Left lung (tissue), 10 donors: Measurements from ENCODE around the gene SH3GL3. TPM values are rescaled to one million over a fixed set of nuclear protein-coding genes. Genes with fewer than 3 reads are reported as not detected.

ENCODE experiments used
- ATAC-seq: fragments of 200-7000 bp; cut with Tn5 transposase; one replicate; pipeline ENCODE4 v1.9.1; 2020; ENCODE audit warnings: moderate library complexity
- DNase-seq, 4 donors: peaks; one replicate each; pipeline ENCODE4 v3.0.0-alpha.2; 2013 to 2020
- H3K27ac ChIP-seq, 2 donors: fragments of 200-600 bp; sonication (generic) in 1 of 2; one replicate each; pipeline versions ENCODE4 v1.5.0 to v1.8.0; 2020 to 2021
- H3K27me3 ChIP-seq, 2 donors: fragments of 200-600 bp; sonication (generic) in 1 of 2; one replicate each; pipeline versions ENCODE4 v1.5.0 to v1.8.0; 2020 to 2021
- H3K36me3 ChIP-seq, 2 donors: fragments of 200-600 bp; sonication (generic) in 1 of 2; one replicate each; pipeline versions ENCODE4 v1.5.0 to v1.8.0; 2020 to 2021
- H3K4me1 ChIP-seq, 2 donors: fragments of 200-600 bp; one replicate each; pipeline ENCODE4 v1.8.0; 2021
- H3K4me3 ChIP-seq, 2 donors: fragments of 200-600 bp; sonication (generic) in 1 of 2; one replicate each; pipeline versions ENCODE4 v1.5.0 to v1.8.0; 2020 to 2021; ENCODE audit warnings: mild to moderate bottlenecking in 1 of 2
- H3K9me3 ChIP-seq, 2 donors: fragments of 200-600 bp; sonication (generic) in 1 of 2; one replicate each; pipeline versions ENCODE4 v1.5.0 to v1.8.0; 2020 to 2021
- intact Hi-C, 2 donors: fragments of 100-400 bp; cut with DNase I; formaldehyde crosslinking; loops; one replicate each; pipeline versions ENCODE4 v1.11.2 to v1.14.2; 2022
- polyA plus RNA-seq, 6 donors: library from polyadenylated mRNA; unstranded; fragments of 120-200 nt; gene quantifications; one replicate each; pipeline ENCODE4 v1.2.1, GENCODE V29; 2013; ENCODE audit not compliant: insufficient read length in 6 of 6
- total RNA-seq, 2 donors: library from RNA; stranded (reverse); fragmentation: NEBNext Ultra II Directional; extraction: Animal tissue kit (Norgen Biotek cat#: 25700); gene quantifications; one replicate each; pipeline ENCODE4 v1.2.1, GENCODE V29; 2021
- TF ChIP-seq, protein P1 (sequence below), 2 donors: fragments of 200-600 bp; sonication (generic) in 1 of 2; IDR thresholded peaks; one replicate each; pipeline versions ENCODE4 v1.5.0 to v1.8.0; 2021; ENCODE audit warnings: antibody characterized with exemption in 2 of 2
- donor health status: DM: no; HTN: yes; CAD: no.
- donor health status: DM: no; HTN: no; CAD: no.

Gene SH3GL3
- total and polyA plus RNA-seq, 8 donors: 0.82 to 14.1 (median 11.5) TPM

DNA sequence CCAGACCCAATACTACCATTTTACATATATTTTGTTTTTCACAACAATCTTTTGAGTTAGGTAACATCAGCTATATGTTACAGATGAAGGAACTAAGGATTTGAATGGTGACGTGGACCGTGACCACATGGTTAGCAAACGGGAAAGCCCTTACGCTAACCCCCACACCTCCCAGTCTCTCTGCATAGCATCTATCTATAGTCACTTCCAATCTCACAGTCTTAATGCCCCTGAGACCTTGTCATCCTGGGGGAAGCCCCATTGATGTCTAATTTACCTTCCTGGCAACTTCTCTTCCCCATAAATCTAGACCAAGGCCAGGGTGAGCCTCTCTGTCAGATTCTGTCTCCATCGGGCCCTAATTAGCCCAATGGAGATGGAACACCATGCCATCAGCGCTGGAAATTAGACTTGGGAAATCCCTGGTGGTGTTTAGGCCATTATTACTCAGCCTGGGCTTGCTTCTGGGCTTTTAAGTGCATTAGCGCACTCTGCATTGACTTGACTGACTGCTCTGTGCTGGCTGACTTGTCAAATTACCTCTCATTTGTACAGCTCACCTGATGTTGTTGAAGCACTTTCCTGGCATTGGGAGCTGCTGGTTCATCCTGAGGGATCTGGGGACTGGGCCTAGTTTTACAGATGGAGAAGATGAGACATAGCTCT lies 34.0 kb upstream of the SH3GL3 start:
- TF ChIP-seq, protein P1, sequence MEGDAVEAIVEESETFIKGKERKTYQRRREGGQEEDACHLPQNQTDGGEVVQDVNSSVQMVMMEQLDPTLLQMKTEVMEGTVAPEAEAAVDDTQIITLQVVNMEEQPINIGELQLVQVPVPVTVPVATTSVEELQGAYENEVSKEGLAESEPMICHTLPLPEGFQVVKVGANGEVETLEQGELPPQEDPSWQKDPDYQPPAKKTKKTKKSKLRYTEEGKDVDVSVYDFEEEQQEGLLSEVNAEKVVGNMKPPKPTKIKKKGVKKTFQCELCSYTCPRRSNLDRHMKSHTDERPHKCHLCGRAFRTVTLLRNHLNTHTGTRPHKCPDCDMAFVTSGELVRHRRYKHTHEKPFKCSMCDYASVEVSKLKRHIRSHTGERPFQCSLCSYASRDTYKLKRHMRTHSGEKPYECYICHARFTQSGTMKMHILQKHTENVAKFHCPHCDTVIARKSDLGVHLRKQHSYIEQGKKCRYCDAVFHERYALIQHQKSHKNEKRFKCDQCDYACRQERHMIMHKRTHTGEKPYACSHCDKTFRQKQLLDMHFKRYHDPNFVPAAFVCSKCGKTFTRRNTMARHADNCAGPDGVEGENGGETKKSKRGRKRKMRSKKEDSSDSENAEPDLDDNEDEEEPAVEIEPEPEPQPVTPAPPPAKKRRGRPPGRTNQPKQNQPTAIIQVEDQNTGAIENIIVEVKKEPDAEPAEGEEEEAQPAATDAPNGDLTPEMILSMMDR (IDR thresholded peaks at IDR 0.05): no peak
- DNase-seq (no peak), ATAC-seq (no peak)
- H3K9me3 ChIP-seq: no peaks in the 10 kb centered on the region
- intact Hi-C loops: no loop called here
- H3K4me1 ChIP-seq: no peaks in the 10 kb centered on the region
- no peaks in the 10 kb centered on the region for H3K36me3 ChIP-seq
- H3K4me3 ChIP-seq: no peak overlapping the region
- H3K27me3 ChIP-seq: peaks cover 0 to 7% of the 10 kb centered on the region in 2 donors
- H3K27ac ChIP-seq: no peak overlapping the region

DNA sequence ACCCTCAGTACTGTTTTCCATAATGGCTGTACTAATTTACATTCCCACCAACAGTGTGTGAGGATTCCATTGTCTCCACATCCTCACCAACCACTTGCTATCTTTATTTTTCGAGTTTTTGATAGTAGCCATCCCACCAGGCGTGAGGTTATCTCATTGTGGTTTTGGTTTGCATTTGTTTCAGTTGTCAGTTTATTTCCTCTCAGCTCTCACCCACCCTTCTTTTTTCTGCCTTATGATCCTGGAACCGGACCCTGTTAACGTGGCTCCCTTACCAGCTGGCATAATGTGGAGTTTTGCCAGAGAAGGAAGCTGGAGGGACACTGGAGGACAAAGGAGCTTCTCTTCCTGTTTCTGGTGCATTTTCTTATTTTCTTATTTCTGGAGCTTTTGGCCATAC lies 25.1 kb upstream of the SH3GL3 start:
- H3K27me3 ChIP-seq: peaks cover 0 to 5% of the 10 kb centered on the region in 2 donors
- no peaks in the 10 kb centered on the region for H3K36me3 ChIP-seq
- H3K4me3 ChIP-seq: no peak overlapping the region
- no peaks in the 10 kb centered on the region for H3K4me1 ChIP-seq
- H3K9me3 ChIP-seq: no peaks in the 10 kb centered on the region
- H3K27ac ChIP-seq: no peak overlapping the region
- intact Hi-C loops: no loop called here
- TF ChIP-seq, protein P1 (IDR thresholded peaks at IDR 0.05): no peak
- ATAC-seq (no peak), DNase-seq (no peak)

DNA sequence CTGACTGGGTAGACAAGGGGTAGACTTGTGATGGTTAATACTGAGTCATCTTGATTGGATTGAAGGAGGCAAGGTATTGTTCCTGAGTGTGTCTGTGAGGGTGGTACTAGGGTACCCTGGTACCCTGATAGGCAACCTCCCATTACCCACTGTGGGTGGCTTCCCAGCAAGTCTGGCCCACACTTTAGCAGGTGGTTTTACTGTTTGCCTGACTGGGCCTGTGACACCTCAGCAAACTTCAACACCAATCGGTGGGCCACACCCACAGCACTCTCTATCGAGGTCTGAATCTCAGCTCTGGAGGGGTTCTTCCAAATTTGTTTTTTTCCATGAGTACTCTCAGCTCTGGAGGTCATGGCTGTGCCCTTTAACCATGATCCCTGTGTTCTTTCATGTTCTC lies 24.6 kb upstream of the SH3GL3 start:
- no peak for ATAC-seq
- intact Hi-C loops: no loop called here
- peaks cover 0 to 5% of the 10 kb centered on the region in 2 donors for H3K27me3 ChIP-seq
- H3K4me3 ChIP-seq: no peak overlapping the region
- TF ChIP-seq, protein P1 (IDR thresholded peaks at IDR 0.05): no peak
- H3K27ac ChIP-seq: no peak overlapping the region
- no peak for DNase-seq
- no peaks in the 10 kb centered on the region for H3K9me3 ChIP-seq
- H3K36me3 ChIP-seq: no peaks in the 10 kb centered on the region
- no peaks in the 10 kb centered on the region for H3K4me1 ChIP-seq

DNA sequence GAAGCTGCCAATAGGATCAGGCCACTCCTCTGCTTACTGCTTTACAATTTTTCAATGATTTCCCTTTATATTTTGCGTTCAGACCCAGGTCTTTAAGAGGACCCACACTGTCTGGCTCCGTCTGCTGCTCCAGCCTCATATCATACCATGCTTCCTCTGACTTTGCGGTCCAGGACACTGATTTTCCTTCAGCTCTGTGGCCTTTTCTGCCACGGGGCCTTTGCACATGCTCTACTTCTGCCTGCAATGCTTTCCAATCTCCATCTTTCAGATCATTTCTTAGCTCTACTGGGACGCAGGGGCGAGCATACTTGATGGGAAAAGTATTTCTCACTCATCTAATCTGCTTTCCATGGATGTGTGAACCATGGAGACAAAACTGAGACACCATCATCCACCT lies 23.0 kb upstream of the SH3GL3 start:
- H3K36me3 ChIP-seq: no peaks in the 10 kb centered on the region
- intact Hi-C loops: no loop called here
- H3K9me3 ChIP-seq: no peaks in the 10 kb centered on the region
- H3K4me1 ChIP-seq: no peaks in the 10 kb centered on the region
- no peak for ATAC-seq
- H3K4me3 ChIP-seq: no peak overlapping the region
- DNase-seq: no peak
- no peak overlapping the region for H3K27ac ChIP-seq
- H3K27me3 ChIP-seq: peaks cover 0 to 5% of the 10 kb centered on the region in 2 donors
- TF ChIP-seq, protein P1 (IDR thresholded peaks at IDR 0.05): no peak

DNA sequence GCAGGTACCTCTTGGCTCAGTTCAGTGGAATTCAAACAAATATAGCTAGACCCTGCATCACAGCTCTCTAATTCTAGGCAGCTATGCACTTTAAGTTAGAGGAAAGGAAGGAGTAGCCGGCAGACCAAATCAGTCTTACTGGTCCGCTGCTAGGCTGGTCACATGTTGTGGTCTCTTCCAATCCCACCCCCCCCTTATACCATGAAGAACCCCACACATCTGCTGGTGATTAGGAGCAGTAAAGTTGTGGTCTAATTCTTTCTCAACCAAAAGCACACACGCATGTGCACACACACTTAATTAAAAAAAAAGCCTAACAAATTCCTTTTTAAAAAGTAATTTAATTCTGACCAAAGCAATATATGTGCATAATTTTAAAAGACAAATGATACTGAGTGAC lies 16.7 kb upstream of the SH3GL3 start:
- intact Hi-C loops: no loop called here
- no peak for DNase-seq
- Histone ChIP-seq H3K27ac (no peak overlapping the region), H3K4me3 (no peak overlapping the region), H3K27me3 (peaks cover 0 to 17% of the 10 kb centered on the region in 2 donors), H3K4me1 (no peaks in the 10 kb centered on the region), H3K9me3 (no peaks in the 10 kb centered on the region), H3K36me3 (no peaks in the 10 kb centered on the region)
- TF ChIP-seq, protein P1 (IDR thresholded peaks at IDR 0.05): no peak
- no peak for ATAC-seq
